ENCODE measurements around the gene TOR1B.

Gene TOR1B

DNA sequence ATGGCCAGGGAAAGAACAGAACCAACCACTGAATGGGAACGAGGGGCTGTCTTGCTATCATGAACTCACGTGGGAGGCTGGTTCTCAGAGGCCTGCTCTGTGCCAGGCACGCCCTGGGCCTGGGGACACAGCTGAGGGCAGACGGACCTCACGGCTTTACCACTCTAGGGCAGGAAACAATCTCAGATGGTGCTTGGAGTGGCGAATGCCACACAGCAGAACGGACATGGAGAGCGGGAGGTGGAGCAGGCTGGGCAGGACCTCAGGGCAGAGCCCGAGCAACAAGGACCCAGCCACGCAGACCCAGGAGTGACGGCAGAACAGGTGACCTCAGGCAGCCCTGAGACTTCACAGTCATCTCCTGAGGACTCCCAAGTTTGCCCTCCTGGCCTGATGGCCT is 12.3 kb downstream of the TOR1B start:
- DNase-seq: no peak

DNA sequence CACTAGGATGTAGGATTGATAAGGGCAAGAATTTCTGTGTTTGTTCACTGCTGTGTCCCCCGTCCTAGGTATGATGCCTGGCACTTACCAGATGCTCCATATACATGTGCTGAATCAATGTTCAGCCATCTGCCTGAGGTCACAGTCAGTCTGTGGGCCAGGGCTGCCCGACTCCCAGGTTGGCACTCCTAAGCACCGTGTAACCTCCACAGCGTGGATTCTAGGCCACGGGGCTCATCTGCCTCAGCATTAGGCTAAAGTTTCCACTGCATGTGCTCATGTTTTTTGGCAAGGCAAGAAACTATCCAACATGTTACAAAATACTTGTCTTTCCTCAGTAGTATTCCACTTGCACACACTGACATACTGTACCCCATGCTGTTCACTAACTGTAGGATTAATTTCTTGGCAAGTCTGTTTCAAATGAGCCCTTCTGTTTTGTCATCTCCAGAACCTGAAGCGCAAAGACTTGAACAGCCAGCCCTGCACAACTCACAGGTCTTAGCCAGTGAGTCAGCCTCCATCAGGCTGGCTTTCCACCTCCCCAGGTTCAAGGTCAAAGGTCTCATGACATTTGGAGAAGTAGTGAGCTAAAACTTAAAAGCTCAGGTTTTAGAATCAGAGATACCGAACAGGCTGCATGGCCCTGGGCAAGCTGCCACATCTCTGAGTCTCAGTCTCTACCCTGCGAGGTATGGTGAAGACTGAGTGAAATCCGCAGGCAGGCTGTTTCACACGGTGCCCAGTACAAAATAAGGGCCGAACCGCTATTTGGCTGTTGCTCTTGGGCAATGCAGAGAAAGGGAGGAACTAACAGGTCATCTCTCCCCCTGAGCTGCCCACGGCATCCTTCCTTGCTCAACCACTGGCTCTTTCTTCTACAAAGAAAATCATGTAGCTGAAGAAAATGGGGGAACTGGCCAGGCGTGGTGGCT is 13.8 kb downstream of the TOR1B start:
- no peak for DNase-seq

- DNase-seq: peak; percentile 21
Observed at GRCh38 chr9:129822898-129823541, 20.0 kb downstream of the TOR1B start.

- peak; percentile 11 for DNase-seq
Observed at GRCh38 chr9:129823542-129823934, 20.6 kb downstream of the TOR1B start.

- peak; percentile 94 for DNase-seq
Observed at GRCh38 chr9:129823935-129824601, 21.1 kb downstream of the TOR1B start, which contains the start of gene TOR1A. TSS of gene TOR1A (minus strand) at chr9:129824136. CDS start at chr9:129824085, 51 bp downstream.

DNA sequence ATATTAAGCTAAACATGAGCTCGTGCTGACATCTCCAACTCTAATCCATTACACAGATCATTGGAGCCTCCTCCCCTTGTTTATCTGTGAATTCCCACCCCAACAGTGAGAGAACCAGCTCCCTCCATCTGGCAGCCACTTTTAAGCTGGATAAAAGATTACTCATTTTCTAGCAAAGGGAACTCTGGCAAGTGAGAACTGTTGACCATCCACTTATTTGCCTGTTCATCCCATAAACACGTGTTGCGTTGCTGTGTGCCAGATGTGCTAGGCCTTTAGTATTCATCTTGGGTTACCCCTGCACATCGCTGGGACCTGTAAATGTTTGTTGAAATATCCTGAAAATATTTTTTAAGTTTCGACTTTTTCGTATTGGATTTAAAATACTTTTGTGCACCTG is 23.4 kb downstream of the TOR1B start:
- DNase-seq: no peak

DNA sequence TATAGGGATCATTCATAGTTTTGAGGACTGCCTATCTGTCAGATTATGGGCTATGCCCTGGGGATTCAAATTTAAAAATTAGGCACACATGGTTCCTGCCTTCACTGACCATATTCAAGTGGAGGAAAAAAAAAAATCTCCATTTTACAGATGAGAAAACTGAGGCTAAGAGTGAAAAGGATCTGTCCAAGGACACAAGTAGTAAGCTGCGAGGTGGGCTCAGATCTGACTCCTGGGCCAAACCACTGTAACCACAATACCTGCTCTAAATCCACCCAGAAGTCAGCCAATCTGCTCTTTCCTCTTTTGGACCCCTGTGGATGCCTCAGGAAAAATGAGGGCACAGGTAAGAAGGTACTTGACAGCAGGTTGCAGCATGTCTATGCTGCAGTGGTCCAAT is 23.8 kb downstream of the TOR1B start:
- DNase-seq: no peak

DNA sequence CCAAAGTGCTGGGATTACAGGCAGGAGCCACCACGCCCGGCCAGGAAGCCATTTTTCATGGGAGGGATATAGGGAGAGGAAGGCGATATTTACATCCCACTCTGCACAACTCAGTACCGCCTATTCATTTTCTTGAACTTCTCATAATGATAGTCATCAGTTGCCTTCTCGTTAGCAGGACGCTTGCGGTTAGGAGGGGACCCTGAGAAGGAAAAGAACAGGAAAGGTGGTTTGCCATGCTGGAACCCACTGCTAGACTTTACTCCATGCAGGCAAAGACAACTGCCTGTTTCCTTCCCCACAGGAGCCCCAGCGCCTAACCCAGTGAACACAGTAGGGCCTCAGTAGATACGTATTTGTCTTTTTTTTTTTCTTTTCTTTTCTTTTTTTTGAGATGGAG is 25.1 kb downstream of the TOR1B start:
- no peak for DNase-seq

- DNase-seq: no peak
Observed at GRCh38 chr9:129828969-129829368, 26.0 kb downstream of the TOR1B start.

GRCh38 chr9:129832982-129833381 is 30.0 kb downstream of the TOR1B start:
- no peak for DNase-seq

- peak; percentile 69 for DNase-seq
Observed at GRCh38 chr9:129834489-129835127, 31.6 kb downstream of the TOR1B start.

DNA sequence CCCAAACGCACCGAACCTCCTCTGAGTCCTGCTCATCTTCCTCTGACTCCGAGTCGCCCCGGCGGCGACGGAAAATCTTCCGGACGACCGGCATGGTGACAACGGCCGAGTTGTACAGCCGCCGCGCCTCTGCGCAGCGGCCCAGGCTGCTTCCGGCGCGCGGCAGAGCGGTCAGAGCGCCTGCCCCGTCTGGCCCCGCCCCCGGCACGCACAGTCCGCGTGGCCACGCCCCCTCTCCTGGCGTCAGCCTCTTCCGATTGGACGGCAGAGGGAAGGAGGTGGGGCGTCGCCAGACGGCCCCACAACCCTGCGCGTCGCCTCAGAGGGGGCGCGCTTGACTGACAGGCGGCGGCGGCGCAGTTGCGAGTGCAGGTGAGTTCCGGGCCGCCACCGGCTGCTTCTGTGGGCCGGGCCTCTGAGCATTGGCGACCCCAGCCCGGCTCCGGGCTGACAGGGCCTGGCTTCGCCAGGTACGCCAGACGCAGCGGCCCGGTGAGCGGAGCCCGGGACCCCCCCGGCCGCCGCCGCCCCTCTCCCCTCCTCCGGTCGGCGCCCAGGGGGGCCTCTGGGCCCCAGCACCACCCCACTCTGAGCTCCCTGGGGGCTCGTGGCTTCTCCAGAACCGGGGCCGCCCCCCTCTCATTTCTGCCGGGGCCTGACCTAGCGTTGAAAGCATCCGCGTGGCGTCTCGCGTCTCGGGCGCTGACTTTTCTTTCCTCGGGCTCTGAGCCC is 32.3 kb downstream of the TOR1B start, which contains the start of the genes C9orf78 and USP20:
Gene C9orf78 (minus strand): TSS at position 148 of the 732 bp plus-strand sequence. CDS start 54 bp downstream, at position 94.
Gene USP20 (plus strand): TSS at position 331 of the 732 bp plus-strand sequence. CDS start 17,098 bp downstream, outside the sequence.
- peak; percentile 99 for DNase-seq

DNA sequence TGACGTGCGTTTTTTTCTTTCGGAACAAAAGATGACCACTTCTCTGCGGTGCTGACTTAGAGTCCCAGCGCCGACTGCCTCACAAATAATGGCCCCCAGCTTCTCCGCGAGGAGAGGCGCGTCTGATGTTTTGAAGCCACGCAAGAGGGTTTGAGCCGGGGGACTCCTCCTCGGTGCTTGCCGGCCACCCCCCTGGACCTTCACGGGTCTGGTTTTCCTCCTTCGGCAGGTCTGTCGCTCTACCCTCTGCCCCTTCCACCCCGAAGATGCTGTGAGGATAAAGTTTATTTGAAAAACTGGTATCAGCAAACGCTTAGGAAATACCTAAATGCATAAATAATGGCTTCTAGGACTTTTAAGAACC is 32.9 kb downstream of the TOR1B start:
- DNase-seq: peak; percentile 22

GRCh38 chr9:129836311-129837007 is 33.5 kb downstream of the TOR1B start:
- peak; percentile 67 for DNase-seq

GRCh38 chr9:129838707-129839259 is 35.8 kb downstream of the TOR1B start:
- DNase-seq: peak; percentile 46

DNA sequence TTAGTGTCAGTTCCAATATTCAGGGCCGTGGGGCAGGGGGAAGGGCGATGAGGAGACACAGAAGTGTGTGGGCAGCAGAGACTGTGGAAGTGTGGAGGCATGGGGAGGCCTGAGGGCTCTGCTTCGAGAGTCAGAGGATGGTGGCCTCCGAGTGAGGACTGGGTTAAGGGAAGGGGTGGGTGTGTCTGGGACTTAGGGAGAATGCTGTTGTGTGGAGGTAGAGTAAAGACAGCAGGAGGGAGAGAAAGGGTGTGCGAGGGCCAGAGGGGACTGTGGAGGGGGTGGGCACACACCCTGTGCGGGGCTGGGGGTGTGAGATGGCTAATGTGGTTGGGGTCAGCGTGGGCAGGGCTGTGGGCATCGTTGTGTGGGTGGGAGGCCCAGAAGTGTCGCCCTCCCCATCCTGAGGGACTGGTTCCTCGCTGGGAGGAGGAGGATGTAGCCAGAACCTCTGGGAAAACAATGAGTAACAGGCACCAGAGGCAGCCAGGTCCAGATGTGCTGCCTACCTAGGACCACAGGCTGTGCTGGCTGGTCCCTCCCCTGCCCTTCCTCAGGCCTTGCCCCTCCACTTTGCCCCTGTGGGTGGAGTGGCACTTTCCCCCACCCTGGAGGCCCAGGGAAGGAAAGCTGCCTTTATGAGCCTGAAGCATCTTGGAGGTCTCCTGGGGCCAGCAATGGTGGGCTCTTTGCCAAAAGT is 36.5 kb downstream of the TOR1B start:
- DNase-seq: no peak

DNA sequence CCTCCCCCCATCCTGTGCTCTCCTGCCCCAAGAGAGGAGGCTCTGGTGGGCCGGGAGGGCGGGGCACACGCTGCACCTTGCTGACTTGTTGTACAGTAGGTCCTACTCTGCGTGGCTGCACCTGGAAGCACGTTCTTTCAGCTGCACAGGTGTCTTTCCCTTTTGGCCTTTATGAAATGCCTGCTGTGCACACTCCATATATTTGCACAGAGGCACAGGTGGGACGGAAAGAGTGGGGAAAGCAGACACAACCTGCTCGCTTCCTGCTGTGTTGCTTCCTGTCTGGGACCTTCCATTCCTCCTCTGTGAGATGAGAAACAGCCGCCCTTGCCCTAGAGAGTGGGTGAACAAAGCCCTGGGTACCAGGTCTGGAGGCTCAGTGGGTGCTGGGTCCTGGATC is 37.0 kb downstream of the TOR1B start:
- DNase-seq: peak; percentile 57

- no peak for DNase-seq
Observed at GRCh38 chr9:129841071-129841470, 38.1 kb downstream of the TOR1B start.

- no peak for DNase-seq
Observed at GRCh38 chr9:129845373-129845772, 42.4 kb downstream of the TOR1B start.

GRCh38 chr9:129848712-129849441 is 45.9 kb downstream of the TOR1B start:
- no peak for DNase-seq
